NCI-H82 (cell line): ENCODE results near the gene ZSWIM7.
"Not testable (repeated sequence)": the region's sequence is repeated elsewhere in the genome, so short reads cannot be mapped to it uniquely, and the experiment has no call there.

Experiments used
- DNase-seq: peaks from one replicate; lab custom pipeline; 2025; lab: John Stamatoyannopoulos, UW

ZSWIM7 gene

DNA sequence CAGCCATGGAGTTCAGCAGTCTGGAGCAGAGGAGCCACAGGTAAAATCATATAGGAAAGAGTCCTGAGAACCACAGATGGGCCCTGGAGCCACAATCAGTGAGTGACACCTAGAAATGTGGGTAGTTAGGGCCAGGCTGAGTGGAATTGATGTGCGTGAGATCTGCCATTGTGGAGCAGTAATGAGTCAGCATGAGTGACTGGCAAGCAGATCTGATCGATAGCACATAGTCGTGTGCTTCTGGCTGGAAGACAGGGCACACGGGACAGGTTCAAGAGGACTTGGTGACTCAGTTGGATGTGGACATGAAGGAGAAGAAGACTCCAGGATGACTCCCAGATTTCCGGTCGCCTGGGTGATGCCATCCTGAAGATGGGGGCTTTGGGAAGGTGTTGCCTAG lies 42.3 kb downstream of the ZSWIM7 start:
- no peak for DNase-seq

DNA sequence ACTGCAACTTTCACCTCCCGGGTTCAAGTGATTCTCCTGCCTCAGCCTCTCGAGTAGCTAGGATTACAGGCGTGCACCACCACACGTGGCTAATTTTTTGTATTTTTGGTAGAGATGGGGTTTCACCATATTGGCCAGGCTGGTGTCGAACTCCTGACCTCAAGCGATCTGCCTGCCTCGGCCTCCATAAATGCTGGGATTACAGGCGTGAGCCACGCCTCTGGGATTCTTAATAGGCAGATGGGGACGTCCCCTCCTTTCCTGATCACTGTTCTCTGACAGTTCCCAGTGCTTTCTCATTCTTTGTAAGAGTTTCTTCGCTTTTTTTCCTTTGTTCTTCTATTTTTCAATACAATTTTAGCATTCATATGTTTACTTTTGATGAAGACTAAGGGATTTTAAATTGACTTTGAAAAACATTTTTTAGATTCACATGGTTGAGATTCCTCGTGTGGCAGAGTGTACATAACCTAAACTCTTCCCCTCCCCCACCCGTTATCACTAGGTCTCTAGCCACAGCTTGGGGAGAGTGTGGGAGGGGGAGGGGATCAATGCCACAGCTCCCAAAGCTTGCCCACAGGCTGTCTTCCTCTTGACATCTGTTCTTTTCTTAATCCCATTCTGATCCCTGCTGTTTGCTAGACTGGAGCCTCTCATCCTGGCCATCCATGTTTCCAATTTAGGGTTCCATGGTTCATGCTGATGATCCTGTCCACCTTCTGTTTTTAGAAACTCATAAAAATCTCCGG lies 43.5 kb downstream of the ZSWIM7 start:
- peak; percentile 92 for DNase-seq

DNA sequence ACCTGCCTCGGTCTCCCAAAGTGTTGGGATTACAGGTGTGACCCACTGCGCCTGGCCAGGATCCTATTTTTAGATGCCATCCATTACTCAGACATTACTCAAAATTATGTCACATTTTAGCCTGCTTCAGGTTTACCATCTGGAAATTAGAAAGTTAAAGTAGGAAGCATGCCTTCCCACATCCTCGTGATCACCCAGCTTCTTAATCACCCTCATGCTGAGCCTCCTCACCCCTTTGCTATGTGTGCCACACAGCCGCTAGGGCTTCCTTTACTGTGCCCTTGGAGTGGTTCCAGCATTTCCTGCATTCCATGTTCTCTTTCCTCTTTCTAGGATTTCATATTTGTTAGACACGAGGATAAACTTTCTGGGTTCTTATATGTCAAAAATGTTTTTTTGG lies 45.3 kb downstream of the ZSWIM7 start:
- no peak for DNase-seq

DNA sequence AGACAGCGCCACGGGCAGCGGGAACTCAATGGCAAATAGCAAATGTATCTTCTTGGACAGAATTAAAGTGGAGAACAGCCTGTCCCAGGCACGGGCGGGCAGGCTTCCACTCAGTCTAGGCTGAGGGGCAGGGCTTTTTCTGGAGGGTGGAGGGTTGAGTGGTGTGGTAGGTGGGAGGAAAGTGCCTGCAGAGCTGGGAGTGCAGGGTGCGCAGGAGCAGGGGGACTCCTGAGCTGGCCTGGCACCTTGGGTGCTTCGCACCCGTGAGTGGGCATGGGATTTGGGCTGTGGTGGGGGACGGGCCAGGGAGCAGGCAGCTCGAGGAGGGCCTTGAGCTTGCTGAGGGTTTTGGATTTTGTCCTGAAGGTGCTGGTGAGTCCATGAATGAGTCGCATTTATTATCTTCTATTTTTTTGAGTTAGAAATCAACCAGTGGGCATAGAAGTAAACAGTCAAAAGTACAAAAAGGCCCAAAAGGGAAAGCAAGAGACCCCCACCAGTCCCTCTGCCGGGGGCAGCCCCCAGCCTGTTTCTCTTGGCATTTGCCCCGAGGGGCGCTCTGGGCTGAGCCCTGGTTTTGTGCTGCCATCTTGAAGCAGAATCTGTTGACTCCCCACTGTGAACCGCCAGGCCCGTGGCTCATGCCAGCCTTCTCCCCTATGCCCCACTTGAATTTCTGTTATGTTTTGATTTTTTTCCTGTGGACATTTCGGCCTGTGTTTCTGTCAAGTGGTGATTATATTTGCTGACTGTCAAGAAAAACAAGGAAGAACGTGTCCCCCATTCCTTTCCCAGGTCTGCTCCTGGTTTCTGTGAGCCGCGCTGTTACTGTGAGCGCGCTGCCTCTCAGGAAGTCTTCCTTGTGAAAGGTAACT lies 46.4 kb downstream of the ZSWIM7 start:
- DNase-seq: no peak

DNA sequence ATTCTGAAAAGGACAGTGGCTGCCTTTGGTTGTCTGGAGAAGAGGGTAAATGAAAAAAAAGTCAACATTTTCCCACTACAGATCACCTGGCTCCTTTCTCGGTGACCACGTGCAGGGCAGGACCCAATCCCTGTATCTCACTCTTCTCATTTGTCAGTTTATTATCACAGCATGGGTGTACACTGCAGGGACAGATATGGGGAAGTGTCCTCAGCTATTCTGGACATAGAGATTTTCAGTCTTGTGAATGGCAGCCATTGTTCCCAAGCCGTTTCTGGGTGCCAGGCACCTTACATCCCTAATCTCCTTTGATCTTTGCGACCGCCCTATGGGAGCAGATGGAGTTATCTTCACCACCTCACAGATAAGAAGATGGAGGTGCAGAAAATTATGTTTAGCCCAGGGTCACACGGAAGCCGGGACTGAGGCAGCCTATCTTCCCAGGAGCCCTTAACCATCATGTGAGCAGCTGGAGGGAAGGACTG lies 47.4 kb downstream of the ZSWIM7 start:
- peak; percentile 19 for DNase-seq

DNA sequence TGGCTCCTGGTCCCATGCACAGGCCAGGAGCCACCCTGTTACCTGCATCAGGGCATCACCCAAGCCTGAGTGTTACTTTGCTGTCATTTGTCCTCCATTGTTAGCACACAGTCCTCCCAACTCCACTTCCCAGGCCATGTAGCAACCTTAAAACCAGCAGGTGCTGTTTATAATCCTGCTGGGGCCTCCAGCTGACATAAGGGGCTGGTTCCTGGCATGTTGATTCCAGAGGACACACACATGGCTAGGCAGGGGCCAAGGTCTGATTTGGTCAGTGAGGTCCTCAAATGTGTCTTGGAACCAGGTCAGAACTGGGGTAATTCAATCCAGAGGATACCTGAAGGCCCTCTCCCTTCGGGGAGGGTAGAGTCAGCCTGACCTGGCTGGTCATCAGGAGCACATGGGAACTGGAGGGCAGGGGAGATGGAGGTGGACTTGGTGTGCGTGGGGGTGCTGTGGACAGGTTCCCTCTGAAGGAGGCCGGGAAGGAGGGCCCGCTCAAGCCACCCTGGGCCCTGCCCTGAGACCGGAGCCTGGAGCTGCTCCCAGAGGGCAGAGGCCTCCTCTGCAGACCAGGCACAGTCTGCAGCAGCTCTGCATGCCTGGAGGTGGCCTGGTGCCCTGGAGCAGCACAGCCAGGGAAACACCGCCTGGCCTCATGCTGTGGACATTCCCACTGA lies 48.0 kb downstream of the ZSWIM7 start:
- peak; percentile 31 for DNase-seq

DNA sequence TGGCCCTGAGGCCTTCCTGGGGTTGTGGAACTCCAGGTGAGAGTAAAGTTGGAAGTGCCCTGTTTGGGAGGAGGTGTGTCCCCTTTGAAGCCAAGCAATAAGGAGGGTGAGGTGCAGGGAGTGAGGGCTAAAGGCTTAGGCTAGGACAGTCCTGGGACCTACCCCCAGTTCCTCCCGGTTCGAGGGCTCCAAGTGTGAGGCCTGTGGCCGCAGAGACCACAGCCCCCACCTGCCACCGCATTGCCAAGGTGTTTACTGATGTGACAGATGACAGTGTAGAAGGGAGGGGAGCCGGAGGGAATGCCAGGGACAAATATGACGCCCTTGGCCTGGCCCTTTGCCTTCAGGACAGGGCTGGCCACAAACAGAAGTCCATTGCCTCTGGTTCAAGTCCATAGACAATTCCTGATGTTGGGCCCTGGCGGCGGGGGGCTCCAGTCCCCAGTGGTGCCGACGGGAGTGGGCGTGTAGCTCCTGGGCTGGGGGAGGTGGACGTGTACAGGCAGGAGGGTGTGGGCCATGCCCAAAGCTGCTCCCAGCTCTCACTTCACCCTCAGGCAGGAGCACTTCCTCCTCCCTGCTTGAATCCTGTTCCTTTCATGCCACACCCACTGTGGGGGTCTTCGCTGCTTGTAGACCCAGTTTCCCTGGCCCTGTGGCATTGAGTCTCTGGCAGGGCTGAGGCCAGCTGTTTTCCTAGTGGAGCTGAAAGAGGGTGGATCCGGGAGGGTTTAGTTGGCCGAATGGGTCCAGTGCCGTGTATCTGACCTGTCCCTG lies 51.3 kb downstream of the ZSWIM7 start:
- DNase-seq: no peak

DNA sequence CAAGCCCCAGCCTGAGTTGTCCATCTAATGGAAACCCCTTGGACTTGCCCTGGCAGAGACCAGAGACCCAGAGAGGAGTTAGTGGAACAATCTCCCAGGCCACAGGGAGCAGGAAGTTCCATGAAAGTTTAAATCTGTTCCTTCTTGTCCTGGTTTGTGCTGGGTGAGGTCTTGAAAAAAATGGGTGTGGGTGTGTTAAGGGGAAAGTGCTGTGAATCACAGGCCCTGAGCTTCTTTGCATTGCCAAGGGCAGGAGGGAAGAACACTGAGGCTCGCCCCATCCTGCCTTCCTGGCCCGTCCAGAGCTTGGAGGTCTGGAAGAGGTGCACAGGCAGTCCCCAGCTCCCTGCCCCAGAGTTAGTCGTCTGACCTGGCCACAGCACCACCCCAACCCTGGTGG lies 52.2 kb downstream of the ZSWIM7 start:
- DNase-seq: no peak

DNA sequence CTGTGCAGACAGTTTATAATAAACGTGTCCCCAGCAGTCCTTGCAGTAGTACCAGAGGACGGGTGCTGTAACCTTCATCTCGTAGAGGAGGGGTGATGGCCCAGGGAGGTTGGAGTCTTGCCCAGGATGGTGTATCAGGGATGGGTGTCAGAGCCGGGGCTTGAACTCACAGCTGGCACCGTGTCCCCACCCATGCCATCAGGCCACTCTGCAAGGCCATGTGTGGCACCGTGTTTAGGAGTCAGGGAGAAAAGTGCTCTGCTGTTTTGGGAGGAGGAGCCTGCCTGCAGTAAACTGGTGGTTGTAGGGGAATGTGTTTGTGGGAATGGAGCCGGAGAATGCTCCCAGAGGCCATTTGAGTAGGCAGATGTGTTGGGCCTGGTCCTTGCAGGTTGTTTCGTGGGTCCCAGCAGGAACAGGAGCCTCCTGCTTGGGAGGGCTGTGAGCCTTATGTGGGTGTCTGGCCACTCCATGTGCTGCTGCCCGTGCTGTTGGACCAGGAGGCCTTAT lies 52.8 kb downstream of the ZSWIM7 start:
- DNase-seq: no peak

DNA sequence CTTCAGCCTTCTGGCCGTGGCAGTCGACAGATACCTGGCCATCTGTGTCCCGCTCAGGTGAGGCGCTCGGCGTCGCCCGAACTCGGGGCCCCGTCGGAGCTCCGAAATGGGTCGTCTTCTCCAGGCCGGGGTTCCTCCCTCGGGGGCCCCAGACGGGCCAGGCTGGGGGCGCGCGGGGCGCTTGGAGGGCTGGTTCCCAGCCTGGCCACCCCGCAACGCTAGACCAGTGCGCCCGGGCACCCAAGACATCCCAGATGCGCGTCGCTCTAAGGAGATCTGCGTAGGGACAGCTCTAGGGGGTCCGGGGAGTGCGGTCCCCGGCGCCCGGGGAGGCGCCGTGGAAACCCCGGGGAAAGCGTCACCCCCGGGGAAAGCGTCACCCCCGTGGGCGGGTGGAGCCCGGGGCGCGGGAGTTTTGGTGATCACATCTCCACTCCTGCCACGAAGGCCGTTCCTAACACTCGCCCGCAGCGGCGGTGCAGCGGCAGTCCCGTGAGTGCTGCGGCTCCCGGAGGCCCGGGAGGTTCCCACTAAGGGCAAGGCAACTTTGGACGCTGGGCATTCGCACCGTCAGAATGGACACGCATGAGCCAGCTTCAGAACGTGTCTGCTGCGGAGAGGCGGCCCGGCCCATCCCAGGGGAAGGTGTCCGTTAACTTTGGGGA lies 53.8 kb downstream of the ZSWIM7 start:
- DNase-seq: peak; percentile 54

DNA sequence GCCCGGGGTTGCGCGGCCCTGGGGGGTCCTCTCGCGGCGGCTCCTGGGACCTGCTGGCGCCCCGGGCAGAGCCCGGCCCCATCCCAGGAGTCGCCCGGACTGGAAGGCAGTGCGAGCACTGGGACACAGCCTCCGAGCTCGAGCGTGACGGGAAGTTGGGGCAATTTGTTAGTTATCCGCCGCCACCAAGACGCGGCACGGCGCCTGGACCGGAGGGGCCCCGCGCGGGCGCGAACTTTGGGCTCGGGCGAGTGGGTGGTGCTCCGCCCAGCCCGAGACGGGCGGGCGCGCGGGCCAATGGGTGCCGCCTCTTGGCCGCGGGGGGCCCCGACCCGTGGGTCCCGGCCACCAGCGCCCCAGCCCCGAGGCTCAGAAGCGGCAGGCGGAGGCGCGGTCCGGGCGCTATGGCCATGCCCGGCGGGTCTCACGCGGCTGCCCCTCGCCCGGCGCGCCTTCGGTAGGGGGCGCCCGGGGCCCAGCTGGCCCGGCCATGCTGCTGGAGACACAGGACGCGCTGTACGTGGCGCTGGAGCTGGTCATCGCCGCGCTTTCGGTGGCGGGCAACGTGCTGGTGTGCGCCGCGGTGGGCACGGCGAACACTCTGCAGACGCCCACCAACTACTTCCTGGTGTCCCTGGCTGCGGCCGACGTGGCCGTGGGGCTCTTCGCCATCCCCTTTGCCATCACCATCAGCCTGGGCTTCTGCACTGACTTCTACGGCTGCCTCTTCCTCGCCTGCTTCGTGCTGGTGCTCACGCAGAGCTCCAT lies 54.6 kb downstream of the ZSWIM7 start, which contains the start of gene ADORA2B:
ADORA2B (plus strand) TSS at position 372 of the 768 bp plus-strand sequence; CDS start at position 491, 119 bp downstream.
- peak; percentile 79 for DNase-seq

DNA sequence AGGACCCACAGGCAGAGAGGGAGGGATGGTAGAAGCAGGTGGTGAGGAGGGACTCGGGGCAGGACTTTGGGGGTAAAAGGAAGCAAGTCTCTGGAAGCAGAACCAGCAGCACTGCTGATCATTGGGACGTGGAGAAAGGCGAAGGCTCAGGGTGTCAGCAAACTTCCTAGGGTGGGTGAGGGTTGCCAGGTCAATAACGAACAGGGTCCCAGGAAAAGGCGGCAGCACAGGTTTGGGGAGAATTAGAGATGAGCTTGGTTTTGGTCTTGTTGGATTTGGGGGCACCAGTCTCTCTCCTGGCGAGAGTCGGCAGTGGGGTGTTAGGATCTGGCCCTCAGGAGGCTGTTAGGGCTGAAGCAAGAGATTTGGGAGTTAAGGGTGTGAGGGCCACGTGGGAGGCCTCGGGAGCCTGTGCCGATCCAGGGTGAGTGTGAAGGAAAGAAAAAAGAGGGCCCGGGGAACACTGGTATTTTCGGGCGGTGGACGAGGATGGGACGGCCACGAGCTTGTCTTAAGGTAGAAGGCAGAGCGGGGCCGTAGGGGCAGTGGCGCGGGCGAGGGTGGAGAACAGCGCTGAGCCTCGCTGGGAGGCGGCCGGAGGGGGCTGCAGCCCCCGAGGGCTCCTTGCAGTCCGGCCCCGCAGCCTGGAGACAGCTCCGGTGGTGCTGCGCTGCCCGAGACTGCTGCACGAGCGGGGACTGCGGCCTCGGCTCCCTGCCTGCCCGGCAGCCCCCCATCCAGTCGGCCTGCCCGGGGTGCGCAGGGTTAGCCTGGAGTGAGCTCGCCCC lies 55.3 kb downstream of the ZSWIM7 start:
- no peak for DNase-seq

DNA sequence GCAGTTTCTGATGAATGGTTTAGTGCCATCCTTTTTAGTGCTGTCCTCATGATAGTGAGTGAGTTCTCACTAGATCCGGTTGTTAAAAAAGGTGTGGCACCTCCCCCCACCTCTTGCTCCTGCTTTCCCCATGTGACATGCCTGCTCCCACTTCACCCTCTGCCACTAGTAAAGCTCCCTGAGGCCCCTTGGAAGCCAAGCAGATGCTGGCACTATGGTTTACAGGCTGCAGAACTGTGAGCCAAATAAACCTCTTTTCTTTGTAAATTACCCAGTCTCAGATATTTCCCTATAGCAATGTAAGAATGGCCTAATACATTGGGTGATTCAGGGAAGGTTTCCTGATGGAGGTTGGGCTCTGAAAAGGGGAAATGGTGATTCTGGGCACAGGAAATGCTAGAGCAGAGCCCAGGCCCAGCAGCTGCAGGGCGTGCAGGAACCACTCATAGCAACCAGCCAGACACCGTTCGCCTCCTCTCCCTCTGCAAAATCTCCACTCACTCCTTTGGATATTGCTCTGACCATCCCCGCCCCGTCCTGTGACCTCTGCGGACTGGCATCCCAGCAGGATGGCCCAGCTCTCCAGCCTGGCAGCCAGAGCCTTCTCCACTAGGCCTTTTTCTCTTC lies 57.2 kb downstream of the ZSWIM7 start:
- no peak for DNase-seq

DNA sequence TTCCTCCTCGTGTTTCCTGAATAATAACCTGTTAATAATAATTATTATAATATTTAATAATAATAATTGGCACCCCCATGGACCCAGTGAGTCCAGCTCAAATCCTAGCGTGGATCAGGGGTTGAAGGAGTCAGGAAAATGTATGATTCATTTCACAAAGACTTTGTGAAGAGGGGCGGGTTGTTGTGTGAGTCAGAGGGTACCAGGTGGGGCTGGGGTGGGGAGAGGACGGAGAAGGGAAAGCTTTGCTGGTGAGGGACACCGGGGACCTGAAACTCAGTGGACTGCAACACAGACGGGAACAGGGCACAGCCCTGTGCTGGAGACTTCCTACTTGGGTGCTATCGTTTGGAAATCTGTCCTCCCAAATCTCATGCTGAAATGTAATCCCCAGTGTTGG lies 57.7 kb downstream of the ZSWIM7 start:
- no peak for DNase-seq

DNA sequence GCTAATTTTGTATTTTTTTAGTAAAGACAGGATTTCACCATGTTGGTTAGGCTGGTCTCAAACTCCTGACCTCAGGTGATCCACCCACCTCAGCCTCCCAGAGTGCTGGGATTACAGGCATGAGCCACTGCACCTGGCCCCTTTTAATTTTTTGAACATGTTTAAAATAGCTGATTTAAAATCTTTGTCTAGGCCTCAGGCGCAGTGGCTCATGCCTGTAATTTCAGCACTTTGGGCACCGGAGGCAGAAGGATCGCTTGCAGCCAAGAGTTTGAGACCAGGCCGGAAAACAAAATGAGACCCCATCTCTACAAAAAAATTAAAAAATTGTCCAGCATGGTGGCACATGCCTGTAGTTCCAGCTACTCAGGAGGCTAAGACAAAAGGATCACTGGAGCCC lies 63.0 kb downstream of the ZSWIM7 start:
- DNase-seq: not testable (repeated sequence)

DNA sequence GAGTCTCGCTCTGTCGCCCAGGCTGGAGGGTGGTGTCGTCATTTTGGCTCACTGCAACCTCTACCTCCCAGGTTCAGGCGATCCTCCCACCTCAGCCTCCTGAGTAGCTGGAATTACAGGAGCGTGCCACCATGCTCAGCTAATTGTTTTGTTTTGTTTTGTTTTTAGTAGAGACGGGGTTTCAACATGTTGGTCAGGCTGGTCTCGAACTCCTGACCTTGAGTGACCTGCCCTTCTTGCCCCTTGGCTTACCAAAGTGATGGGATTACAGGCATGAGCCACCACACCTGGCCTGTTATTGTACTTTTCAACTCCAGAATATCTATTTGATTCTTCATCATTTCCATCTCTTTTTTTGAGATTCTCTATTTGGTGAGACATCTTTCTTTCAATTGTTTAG lies 63.6 kb downstream of the ZSWIM7 start:
- DNase-seq: no peak

DNA sequence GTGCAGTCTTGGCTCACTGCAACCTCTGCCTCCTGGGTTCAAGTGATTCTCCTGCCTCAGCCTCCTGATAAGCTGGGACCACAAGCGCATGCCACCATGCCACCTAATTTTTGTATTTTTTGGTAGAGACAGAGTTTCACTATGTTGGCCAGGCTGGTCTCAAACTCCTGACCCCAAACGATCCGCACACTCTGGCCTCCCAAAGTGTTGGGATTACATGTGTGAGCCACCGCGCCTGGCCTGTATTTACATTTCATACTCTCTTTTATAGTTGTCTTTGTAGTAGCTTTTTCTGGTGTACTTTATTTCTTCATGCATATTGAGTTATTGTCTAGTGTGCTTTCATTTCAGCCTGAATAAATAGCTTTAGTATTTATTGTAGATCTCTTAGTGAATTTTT lies 64.6 kb downstream of the ZSWIM7 start:
- DNase-seq: no peak

DNA sequence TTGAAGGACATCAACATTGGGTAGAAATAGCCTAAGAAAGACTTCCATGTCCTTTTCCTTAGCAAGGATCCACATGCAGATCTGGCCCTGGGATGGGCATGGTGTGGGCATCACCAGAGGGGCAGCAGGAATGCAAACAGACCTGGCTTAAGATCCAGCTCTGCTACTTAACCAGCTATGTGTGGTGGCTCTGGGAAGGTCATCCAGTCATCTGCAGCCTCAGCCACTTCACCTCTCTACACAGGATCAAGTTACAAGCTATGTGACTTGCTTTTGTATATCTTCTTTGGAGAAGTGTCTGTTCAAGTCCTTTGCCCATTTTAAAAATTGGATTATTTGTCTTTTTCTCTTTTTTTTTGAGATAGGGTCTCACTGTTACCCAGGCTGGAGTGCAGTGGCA lies 68.1 kb downstream of the ZSWIM7 start:
- DNase-seq: no peak

DNA sequence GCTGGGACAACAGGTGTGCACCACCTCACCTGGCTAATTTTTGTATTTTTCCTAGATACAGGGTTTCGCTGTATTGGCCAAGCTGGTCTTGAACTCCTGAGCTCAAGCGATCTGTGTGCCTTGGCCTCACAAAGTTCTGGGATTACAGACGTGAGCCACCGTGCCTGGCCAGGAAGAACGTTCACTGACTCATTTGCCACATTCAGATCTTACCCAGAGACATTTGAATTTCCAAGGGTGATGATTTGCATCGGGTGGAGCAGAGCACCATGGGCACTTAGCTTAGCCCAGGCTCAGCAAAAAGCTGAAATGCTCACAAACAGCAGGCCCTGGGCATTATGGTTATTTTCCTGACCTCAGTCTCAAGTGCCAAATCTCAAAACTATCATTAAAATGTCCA lies 69.1 kb downstream of the ZSWIM7 start:
- DNase-seq: no peak
